Lower leg skin (tissue), 3 donors: ENCODE results near the gene TRAPPC4.

ENCODE experiments used
- CTCF ChIP-seq, 3 donors: fragments of 450-650 bp; IDR thresholded peaks; one replicate each; pipeline ENCODE4 v1.5.1; 2016; ENCODE audit warnings: antibody characterized with exemption in 3 of 3, mild to moderate bottlenecking in 3 of 3, moderate library complexity in 2 of 3
- POLR2A ChIP-seq, 2 donors: fragments of 450-650 bp; IDR thresholded peaks; one replicate each; pipeline ENCODE4 v1.6.1; 2016 to 2017; ENCODE audit warnings: antibody characterized with exemption in 2 of 2, mild to moderate bottlenecking in 1 of 2, moderate library complexity in 1 of 2

GRCh38 chr11:119015054-119015611 lies 3.4 kb upstream of the TRAPPC4 start:
- TF ChIP-seq CTCF (IDR thresholded peaks at IDR 0.05) (no peak), POLR2A (IDR thresholded peaks at IDR 0.05) (no peak)
